GM18873 (cell line): ENCODE data around the gene DNHD1.

Source experiments
- ATAC-seq: cut with Tn5 transposase; IDR thresholded peaks from one replicate; pipeline ENCODE4 v1.9.1; 2021; ENCODE audit warnings: mild to moderate bottlenecking, moderate library complexity, moderate number of reproducible peaks; ENCODE audit not compliant: unreplicated experiment, low FRiP score

DNHD1 gene

GRCh38 chr11:6557761-6558674 lies 60.9 kb downstream of the DNHD1 start:
- ATAC-seq, result no peak

DNA sequence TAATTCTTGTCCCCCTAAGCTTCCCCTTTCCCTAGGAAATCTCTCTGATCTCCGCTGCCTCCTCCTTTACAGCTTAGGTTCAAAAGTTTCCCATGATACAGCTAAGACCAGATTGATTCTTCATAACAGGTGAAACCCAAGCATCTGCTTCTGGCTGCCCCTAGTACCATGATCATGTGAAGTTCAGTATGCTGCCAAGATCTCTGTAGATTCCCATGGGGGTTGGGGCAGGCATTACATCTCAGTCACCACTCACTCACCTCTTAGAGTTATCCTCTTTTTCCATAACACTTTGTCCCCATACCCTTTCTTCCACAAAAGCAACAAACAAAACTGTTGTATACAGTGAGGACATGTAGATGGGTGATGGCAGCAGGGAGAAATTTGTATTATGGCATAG lies 62.3 kb downstream of the DNHD1 start:
- no peak for ATAC-seq

DNA sequence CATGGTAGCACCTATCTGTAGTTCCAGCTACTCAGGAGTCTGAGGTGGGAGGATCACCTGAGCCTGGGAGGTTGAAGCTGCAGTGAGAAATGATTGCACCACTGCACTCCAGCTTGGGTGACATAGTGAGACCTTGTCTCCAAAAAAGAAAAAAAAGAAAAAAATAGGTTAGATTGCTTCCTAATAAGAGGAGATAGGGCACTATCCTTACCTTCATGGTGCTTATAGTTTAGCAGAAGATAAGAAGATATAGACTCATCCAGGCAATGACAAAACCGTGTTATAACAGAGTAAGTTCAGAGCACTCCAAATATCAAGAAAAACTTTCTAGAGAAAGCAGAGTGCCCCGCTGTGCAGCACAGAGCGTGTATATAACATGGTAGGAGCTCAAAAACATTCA lies 64.2 kb downstream of the DNHD1 start:
- no peak for ATAC-seq

DNA sequence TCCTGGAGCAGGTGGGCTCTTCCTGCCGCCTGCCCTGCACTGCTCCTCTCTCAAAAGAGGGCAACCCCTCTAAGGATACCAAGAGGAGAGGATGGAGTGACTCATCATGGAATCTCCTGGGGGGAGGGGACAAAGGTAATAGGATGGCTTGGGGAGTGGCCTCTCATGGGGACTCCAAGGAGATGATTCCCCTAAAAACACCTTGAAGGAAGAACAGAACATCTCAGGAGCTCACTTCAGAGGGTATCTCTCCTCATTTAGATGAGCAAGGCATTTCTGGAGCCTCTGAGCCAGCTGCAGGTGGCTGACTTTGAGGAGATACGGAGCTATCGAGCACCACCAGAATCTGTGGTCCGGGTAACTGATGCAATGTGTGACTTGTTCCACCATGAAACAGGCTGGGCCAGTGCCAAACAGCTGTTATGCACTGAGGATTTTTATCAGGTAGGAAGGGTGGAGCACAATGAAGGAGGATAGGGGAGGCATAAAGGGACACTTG lies 66.1 kb downstream of the DNHD1 start:
- no peak for ATAC-seq

GRCh38 chr11:6563667-6564066 lies 66.6 kb downstream of the DNHD1 start:
- no peak for ATAC-seq

DNA sequence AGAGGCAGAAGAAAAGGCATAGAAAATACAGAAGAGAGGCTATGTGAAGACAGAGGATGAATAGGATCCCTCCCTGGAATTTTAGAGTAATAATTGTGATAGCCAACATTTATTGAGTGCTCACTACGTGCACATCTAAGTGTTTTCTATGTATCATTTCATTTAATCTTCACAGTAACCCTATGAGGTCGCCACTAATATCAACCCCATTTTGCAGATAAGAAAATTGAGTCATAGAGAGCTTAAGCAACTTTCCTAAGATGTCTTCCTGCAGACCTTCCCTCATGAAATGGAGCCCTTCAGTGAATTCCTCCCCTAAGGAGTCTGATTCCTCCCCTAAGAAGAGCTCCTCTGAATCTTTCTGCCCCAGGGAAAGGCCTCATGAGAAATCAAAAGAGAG lies 68.2 kb downstream of the DNHD1 start:
- ATAC-seq, result no peak

DNA sequence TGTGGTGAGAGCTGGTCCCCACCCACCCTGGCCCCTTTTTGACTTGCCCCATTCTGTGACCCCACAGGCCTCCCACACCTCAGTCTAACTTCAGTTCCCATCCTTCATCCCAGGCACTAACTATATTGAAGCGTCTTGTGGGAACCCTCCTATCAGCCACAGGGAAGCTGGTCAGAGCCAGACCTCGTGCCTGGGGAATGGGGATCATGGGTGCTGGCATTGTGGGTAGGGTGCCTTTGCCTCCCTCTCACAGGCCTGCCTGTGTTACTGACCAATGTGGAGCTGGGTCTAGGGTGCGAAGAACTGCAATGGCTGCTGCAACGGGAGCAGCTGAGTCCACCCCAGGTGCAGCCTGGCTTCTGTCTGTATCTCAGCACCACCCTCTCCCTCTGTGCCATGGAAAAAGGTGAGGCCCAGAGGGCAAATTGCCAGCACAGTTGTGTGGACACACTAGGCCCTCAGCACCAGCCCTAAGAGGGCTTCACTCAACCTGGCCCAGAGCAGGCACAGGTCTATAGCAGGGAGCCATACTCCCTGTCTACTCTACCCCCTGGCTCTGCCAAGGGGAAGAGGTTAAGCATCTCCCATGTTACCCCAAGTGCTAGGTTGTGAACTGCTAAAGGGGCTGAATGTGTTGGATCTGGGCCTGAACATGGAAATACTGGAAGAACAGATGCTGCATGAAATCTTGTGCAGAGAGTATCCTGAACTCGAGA lies 69.1 kb downstream of the DNHD1 start:
- no peak for ATAC-seq

DNA sequence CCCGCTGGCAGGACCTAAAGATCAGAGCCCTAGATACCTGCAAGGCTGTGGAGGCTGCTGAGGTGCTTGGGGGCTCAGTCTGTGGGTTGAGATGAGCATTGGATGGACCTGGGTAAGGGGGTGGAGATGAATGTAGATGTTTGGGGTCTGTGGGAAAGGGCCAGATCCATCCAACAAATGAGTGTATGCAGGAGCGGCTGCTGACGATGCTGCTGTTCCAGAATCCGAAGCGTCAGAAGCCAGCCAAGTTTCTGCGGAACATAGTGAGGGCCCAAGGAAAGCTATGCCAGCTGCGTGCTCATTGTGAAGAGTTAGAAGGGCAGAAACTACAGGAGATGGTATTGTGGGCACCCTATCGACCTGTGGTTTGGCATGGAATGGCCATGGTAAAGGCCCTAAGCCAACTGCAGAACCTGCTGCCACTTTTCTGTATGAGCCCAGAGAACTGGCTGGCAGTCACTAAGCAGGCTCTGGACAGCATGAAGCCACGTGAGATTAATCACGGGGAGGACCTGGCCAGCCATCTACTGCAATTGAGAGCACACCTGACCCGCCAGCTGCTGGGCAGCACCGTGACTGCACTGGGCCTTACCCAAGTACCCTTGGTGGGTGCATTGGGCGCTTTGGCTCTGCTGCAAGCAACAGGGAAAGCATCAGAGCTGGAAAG lies 69.8 kb downstream of the DNHD1 start:
- ATAC-seq, result no peak

DNA sequence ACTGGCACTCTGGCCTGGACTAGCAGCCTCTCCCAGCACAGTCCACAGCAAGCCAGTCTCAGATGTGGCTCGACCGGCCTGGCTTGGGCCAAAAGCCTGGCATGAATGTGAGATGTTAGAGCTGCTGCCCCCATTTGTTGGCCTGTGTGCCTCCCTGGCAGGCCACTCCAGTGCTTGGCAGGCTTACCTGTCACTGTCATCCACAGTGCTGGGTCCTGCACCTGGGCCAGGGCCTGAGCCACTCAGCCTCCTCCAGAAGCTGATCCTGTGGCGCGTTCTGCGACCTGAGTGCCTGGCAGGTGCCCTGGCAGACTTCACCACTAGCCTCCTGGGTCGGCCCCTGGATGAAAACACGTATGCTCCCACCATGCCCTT lies 70.3 kb downstream of the DNHD1 start:
- no peak for ATAC-seq

- no peak for ATAC-seq
These were observed 71.3 kb downstream of the DNHD1 start for GRCh38 chr11:6568191-6568918.

- ATAC-seq, result no peak
These were observed 72.6 kb downstream of the DNHD1 start for GRCh38 chr11:6569706-6570105.

DNA sequence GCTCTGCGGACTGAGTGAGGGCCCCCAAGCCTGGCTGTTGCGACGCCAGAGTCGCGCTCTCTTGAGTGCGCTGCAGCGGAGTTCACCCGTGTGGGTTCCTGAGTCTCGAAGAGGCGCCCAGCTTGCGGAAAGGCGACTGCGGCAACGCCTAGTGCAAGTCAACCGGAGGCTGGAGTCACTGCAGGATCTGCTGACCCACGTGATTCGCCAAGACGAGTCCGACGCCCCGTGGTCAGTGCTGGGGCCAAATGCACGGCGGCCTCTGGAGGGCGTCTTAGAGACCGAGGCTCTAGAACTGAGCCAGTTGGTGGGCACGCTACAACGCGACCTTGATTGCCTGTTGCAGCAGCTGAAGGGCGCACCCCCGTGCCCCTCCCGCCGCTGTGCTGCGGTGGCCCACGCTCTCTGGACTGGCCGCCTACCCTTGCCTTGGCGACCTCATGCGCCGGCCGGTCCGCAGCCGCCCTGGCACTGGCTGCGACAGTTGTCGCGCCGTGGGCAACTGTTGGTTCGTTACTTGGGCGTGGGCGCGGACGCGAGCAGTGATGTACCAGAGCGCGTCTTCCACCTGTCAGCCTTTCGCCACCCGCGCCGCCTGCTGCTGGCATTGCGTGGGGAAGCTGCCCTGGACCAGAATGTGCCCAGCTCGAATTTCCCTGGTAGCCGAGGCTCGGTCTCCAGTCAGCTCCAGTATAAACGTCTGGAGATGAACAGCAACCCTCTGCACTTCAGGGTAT lies 73.8 kb downstream of the DNHD1 start:
- ATAC-seq, result no peak

GRCh38 chr11:6571434-6572008 lies 74.4 kb downstream of the DNHD1 start:
- no peak for ATAC-seq

- ATAC-seq, result no peak
These were observed 75.1 kb downstream of the DNHD1 start for GRCh38 chr11:6572215-6572614.

DNA sequence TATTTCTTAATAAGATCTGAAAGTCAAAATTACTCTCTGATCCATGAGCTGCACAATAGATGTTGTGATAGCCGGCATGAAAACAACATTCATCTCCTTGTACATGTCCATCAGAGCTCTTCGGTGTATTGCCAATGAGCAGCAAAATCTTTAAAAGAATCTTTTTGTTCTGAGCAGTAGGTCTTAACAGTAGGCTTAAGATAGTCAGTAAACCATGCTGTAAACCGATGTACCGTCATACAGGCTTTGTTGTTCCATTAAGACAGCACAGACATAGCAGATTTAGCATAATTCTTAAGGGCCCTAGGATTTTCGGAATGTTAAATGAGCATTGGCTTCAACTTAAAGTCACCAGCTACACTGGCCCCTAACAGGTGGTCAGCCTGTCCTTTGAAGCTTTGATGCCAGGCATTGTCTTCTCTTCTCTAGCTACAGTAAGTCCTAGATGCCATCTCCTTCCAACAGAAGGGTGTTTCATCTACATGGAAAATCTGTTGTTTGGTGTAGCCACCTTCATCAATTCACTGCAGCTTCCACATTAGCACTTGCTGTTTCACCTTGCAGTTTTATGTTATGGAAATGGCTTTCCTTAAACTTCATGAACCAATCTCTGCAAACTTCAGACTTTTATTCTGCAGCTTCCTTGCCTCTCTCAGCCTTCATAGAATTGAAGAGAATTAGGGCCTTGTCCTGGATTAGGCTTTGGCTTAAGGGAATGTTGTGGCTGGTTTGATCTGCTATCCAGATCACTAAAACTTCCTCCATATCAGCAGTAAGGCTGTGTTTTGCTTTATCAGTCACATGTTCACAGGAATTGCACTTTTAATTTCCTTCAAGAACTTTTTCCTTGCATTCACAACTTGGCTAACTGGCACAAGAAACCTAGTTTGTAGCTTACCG lies 78.0 kb downstream of the DNHD1 start:
- no peak for ATAC-seq

DNA sequence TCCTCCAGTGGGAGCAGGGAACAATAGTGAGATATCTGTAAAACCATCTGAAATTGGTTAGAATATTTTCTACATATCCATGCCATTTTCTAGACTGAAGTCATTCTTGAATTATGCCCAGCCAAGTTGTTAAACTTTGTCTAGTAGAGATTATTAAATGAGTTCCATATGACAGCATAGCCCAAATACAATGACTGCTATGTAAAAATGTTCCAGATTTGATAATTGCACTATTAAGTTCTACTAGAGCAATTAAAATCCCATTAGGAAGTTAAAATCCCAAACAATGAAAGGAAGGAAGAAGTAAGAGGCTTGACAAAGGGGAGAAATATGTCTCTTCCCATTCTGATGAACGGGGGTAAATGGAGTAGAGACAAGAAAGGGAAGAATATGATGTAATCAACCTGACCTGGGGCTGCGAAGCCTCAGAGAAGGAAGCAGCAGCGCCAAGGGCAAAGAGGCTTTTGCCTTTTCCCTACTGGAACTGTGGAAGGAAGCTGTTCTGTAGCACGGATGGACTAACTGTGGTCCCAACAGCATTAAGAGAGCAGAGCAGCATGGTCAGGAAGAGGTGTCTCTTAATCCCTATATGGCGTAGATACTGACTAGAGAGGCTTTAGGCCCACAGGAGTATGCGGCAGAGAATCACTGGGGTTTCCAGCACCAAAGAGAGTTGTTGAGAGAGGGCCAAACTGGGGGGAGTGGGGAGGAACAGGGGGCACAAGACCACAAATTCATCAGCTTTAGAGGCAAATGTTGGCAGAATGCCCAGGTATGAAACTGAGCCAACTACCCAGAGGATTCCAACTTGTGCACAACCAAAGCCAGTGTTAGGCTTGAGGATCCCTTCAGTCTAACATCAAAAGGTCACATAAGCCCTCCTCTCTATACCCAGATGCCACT lies 79.6 kb downstream of the DNHD1 start:
- no peak for ATAC-seq

- no peak for ATAC-seq
These were observed 81.1 kb downstream of the DNHD1 start for GRCh38 chr11:6578134-6578533.
